Keratinocyte (primary cell): ENCODE measurements around the gene TBCE. TPM values are rescaled to one million over a fixed set of nuclear protein-coding genes. Genes with fewer than 3 reads are reported as not detected.

Experiments used
- DNase-seq: peaks from one replicate; pipeline ENCODE4 v3.0.0-alpha.2; 2011; ENCODE audit warnings: low read depth, missing footprints, low spot score
- FAIRE-seq: peaks from 2 replicates; lab custom pipeline; 2011; peaks lifted over from hg19 to GRCh38; lab: Jason Lieb, UNC
- H2AFZ ChIP-seq: 2 replicates; pipeline ENCODE4 v1.6.0; 2012; ENCODE audit warnings: low read length, control low read depth, inconsistent platforms; ENCODE audit not compliant: control insufficient read depth
- H3K27ac ChIP-seq: 2 replicates; pipeline ENCODE4 v1.5.1; 2011; ENCODE audit warnings: low read length; ENCODE audit not compliant: control insufficient read depth, insufficient read depth
- H3K27me3 ChIP-seq: 3 replicates; pipeline ENCODE4 v1.6.0; 2011; ENCODE audit warnings: low read length; ENCODE audit not compliant: control insufficient read depth, insufficient read depth; ENCODE audit errors: extremely low read depth
- H3K36me3 ChIP-seq, 2 experiments: 2 replicates in 1 of 2; 3 replicates in 1 of 2; pipeline ENCODE4 v1.5.1; 2011; ENCODE audit warnings: low read length in 2 of 2, mild to moderate bottlenecking in 1 of 2; ENCODE audit not compliant: control insufficient read depth in 2 of 2, insufficient read depth in 2 of 2; ENCODE audit errors: extremely low read depth in 1 of 2
- H3K4me1 ChIP-seq: 3 replicates; pipeline ENCODE4 v1.5.1; 2011; ENCODE audit warnings: low read length; ENCODE audit not compliant: control insufficient read depth, insufficient read depth; ENCODE audit errors: extremely low read depth
- H3K4me2 ChIP-seq: 3 replicates; pipeline ENCODE4 v1.6.0; 2011; ENCODE audit warnings: low read depth, low read length; ENCODE audit not compliant: control insufficient read depth, insufficient read depth; ENCODE audit errors: extremely low read depth
- H3K4me3 ChIP-seq, 3 experiments: fragments of 200-600 bp in 1 of 3; sonication (generic) in 1 of 3; 2 replicates in 2 of 3; 3 replicates in 1 of 3; pipeline ENCODE4 v1.5.1; 2011 to 2016; ENCODE audit warnings: low read length in 3 of 3, mild to moderate bottlenecking in 3 of 3, control low read depth in 2 of 3, inconsistent platforms in 1 of 3, low read depth in 1 of 3, mixed read lengths in 1 of 3, mixed run types in 1 of 3, moderate library complexity in 1 of 3; ENCODE audit not compliant: control insufficient read depth in 2 of 3, insufficient read depth in 2 of 3; ENCODE audit errors: extremely low read depth in 1 of 3
- H3K79me2 ChIP-seq: 2 replicates; pipeline ENCODE4 v1.6.0; 2012; ENCODE audit warnings: low read length; ENCODE audit not compliant: control insufficient read depth, insufficient read depth
- H3K9ac ChIP-seq: 3 replicates; pipeline ENCODE4 v1.6.0; 2011; ENCODE audit warnings: low read length; ENCODE audit not compliant: control insufficient read depth, insufficient read depth; ENCODE audit errors: extremely low read depth
- H3K9me1 ChIP-seq: 3 replicates; pipeline ENCODE4 v1.6.0; 2011; ENCODE audit warnings: low read length; ENCODE audit not compliant: control insufficient read depth, insufficient read depth; ENCODE audit errors: extremely low read depth
- H3K9me3 ChIP-seq: 2 replicates; pipeline ENCODE4 v1.5.1; 2012; ENCODE audit warnings: low read depth, low read length; ENCODE audit not compliant: control insufficient read depth
- H4K20me1 ChIP-seq: 3 replicates; pipeline ENCODE4 v1.6.0; 2011; ENCODE audit warnings: low read length; ENCODE audit not compliant: control insufficient read depth, insufficient read depth; ENCODE audit errors: extremely low read depth
- CTCF ChIP-seq, 3 experiments: IDR thresholded peaks in 1 of 3; conservative IDR thresholded peaks in 1 of 3; optimal IDR thresholded peaks in 1 of 3; 2 replicates in 2 of 3; 3 replicates in 1 of 3; pipeline versions ENCODE3 to v1.5.1; 2011; ENCODE audit warnings: low read length in 3 of 3, mild to moderate bottlenecking in 3 of 3, moderate library complexity in 2 of 3, control low read depth in 1 of 3, inconsistent platforms in 1 of 3; ENCODE audit not compliant: insufficient read depth in 2 of 3; ENCODE audit errors: extremely low read depth in 1 of 3
- EZH2 ChIP-seq: IDR thresholded peaks from one replicate; pipeline ENCODE4 v1.6.1; 2012; ENCODE audit warnings: inconsistent platforms, mild to moderate bottlenecking, low read length, moderate library complexity
- dilution Hi-C: fragments of 300-500 bp; cut with MboI; formaldehyde crosslinking; loops from one replicate; pipeline ENCODE4 v1.7.0; 2020; ENCODE audit warnings: low sequenced_read_pairs; ENCODE audit not compliant: extremely low pct_ligation_motif_present
- polyA plus RNA-seq, 5 experiments: library from polyadenylated mRNA; depleted of rRNA in 3 of 5; stranded (reverse) in 3 of 5; stranded (forward) in 1 of 5; unstranded in 1 of 5; fragments of >200 nt; gene quantifications; 1 replicate in 1 of 5; 2 replicates in 3 of 5; 3 replicates in 1 of 5; pipeline versions ENCODE4 v1.2.1 to v1.2.3, GENCODE V29; 2011 to 2012; ENCODE audit warnings: missing spikeins in 2 of 5, low read depth in 1 of 5, low replicate concordance in 1 of 5

Gene TBCE
- polyA plus RNA-seq, 1 donor (not counting 4 experiments of a cell fraction or from before 2014, with no cell fraction given) = 27.5 TPM

GRCh38 chr1:235407419-235407818 lies 40.2 kb downstream of the TBCE start:
- Histone ChIP-seq H3K9me3 (no peaks in the 10 kb centered on the region), H4K20me1 (no peaks in the 10 kb centered on the region), H3K27me3 (no peaks in the 10 kb centered on the region), H3K36me3 (no peaks in the 10 kb centered on the region), H3K9ac (no peak overlapping the region), H3K9me1 (no peaks in the 10 kb centered on the region), H2AFZ (no peak overlapping the region), H3K4me3 (no peak overlapping the region), H3K4me1 (peaks cover 16% of the 10 kb centered on the region), H3K27ac (no peak overlapping the region), H3K79me2 (peaks cover 2% of the 10 kb centered on the region), H3K4me2 (no peak overlapping the region)
- FAIRE-seq (no peak), DNase-seq (no peak)
- dilution Hi-C loops = no loop called here
- TF ChIP-seq EZH2 (no peak), CTCF (optimal IDR thresholded peaks at IDR 0.05 in 1 of 3, IDR thresholded peaks at IDR 0.05 in 1 of 3, conservative IDR thresholded peaks at IDR 0.05 in 1 of 3; ENCODE audit: extremely low read depth in 1 of 3, insufficient read depth in 2 of 3, low read length in 3 of 3) (no peak)

GRCh38 chr1:235408503-235408960 lies 41.3 kb downstream of the TBCE start:
- no peaks in the 10 kb centered on the region for H3K9me1 ChIP-seq
- H3K4me3 ChIP-seq = no peak overlapping the region
- DNase-seq = no peak
- H4K20me1 ChIP-seq = no peaks in the 10 kb centered on the region
- no peaks in the 10 kb centered on the region for H3K27me3 ChIP-seq
- dilution Hi-C loops = no loop called here
- no peak overlapping the region for H3K9ac ChIP-seq
- H3K36me3 ChIP-seq = no peaks in the 10 kb centered on the region
- TF ChIP-seq EZH2 (no peak), CTCF (optimal IDR thresholded peaks at IDR 0.05 in 1 of 3, IDR thresholded peaks at IDR 0.05 in 1 of 3, conservative IDR thresholded peaks at IDR 0.05 in 1 of 3; ENCODE audit: extremely low read depth in 1 of 3, insufficient read depth in 2 of 3, low read length in 3 of 3) (no peak)
- FAIRE-seq = no peak
- peaks cover 2% of the 10 kb centered on the region for H3K79me2 ChIP-seq
- no peaks in the 10 kb centered on the region for H3K9me3 ChIP-seq
- H3K4me1 ChIP-seq = peaks cover 13% of the 10 kb centered on the region
- no peak overlapping the region for H3K27ac ChIP-seq
- H2AFZ ChIP-seq = no peak overlapping the region
- no peak overlapping the region for H3K4me2 ChIP-seq
